GM23248 (cell line): Measurements from ENCODE around the gene UNC93A.

Experiments used
- EZH2 ChIP-seq: fragments of 200-600 bp; sonication (generic); IDR thresholded peaks from 2 replicates; pipeline ENCODE4 v1.6.1; 2018; ENCODE audit warnings: antibody characterized with exemption, mild to moderate bottlenecking; ENCODE audit not compliant: insufficient read depth, poor library complexity, severe bottlenecking
- EZH2phosphoT487 ChIP-seq: fragments of 200-600 bp; sonication (generic); IDR thresholded peaks from 2 replicates; pipeline ENCODE4 v1.6.1; 2018; ENCODE audit warnings: antibody characterized with exemption, moderate library complexity, mild to moderate bottlenecking, low read depth; ENCODE audit not compliant: insufficient read depth

GRCh38 chr6:167341665-167342655 lies 50.8 kb downstream of the UNC93A start:
- no peak for TF ChIP-seq EZH2phosphoT487
- no peak for TF ChIP-seq EZH2
